ENCODE data around the gene FAM200A. TPM values are rescaled to one million over a fixed set of nuclear protein-coding genes. Genes with fewer than 3 reads are reported as not detected.
A peak's percentile ranks its signal among the peaks of the same experiment; 100 is the strongest.

Gene FAM200A
- total and polyA plus RNA-seq, 2 of the 13 experiments (the other 11 are each of a cell fraction or from before 2014, with no cell fraction given): 4.7 to 6.3 TPM

DNA sequence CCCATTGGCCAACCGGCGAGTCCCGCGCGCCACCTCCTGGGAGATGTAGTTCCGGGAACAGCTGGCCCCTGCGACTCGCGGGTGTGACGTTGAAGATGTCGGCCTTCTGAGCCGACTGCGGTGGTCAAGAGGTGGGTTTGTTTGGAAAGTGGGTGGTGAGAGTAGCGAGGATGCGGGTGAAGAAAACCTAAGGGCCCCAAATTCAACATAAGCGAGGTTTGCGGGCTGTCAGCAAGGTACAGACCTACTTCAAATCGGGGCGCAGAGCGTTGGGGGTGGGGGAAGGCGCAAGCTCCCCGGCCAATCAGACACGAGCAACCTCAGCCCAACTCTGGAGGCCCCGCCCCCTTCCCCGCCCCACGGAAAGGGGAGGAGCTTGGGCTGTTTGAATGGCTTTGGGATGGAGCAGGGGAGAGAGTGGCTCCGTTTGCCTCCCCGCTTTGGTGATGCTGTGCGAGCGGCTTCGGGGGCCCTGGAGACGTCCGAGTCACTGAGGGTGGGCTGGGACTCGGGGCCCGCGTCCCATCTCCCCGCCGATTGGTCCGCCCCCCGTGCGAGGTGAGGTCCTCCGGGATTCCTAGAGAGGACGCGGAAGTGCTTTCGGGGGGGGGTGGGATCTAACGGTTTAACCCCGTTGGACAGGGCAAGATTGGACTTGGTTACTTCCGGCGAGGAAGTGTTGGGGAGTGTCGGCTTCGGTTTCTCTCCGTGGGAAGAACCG is 47.2 kb downstream of the FAM200A start, which contains the start of gene ZKSCAN5 (continued):
- TF ChIP-seq, protein P1, sequence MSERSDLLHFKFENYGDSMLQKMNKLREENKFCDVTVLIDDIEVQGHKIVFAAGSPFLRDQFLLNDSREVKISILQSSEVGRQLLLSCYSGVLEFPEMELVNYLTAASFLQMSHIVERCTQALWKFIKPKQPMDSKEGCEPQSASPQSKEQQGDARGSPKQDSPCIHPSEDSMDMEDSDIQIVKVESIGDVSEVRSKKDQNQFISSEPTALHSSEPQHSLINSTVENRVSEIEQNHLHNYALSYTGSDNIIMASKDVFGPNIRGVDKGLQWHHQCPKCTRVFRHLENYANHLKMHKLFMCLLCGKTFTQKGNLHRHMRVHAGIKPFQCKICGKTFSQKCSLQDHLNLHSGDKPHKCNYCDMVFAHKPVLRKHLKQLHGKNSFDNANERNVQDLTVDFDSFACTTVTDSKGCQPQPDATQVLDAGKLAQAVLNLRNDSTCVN (CRISPR knock-in tag; IDR thresholded peaks at IDR 0.05; ENCODE audit: borderline replicate concordance): no peak
- TF ChIP-seq ATM (IDR thresholded peaks at IDR 0.05; ENCODE audit: borderline replicate concordance): no peak
- TF ChIP-seq, protein P2, sequence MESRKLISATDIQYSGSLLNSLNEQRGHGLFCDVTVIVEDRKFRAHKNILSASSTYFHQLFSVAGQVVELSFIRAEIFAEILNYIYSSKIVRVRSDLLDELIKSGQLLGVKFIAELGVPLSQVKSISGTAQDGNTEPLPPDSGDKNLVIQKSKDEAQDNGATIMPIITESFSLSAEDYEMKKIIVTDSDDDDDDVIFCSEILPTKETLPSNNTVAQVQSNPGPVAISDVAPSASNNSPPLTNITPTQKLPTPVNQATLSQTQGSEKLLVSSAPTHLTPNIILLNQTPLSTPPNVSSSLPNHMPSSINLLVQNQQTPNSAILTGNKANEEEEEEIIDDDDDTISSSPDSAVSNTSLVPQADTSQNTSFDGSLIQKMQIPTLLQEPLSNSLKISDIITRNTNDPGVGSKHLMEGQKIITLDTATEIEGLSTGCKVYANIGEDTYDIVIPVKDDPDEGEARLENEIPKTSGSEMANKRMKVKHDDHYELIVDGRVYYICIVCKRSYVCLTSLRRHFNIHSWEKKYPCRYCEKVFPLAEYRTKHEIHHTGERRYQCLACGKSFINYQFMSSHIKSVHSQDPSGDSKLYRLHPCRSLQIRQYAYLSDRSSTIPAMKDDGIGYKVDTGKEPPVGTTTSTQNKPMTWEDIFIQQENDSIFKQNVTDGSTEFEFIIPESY (CRISPR knock-in tag; IDR thresholded peaks at IDR 0.05): no peak
- TF ChIP-seq, protein P3, sequence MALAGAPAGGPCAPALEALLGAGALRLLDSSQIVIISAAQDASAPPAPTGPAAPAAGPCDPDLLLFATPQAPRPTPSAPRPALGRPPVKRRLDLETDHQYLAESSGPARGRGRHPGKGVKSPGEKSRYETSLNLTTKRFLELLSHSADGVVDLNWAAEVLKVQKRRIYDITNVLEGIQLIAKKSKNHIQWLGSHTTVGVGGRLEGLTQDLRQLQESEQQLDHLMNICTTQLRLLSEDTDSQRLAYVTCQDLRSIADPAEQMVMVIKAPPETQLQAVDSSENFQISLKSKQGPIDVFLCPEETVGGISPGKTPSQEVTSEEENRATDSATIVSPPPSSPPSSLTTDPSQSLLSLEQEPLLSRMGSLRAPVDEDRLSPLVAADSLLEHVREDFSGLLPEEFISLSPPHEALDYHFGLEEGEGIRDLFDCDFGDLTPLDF (CRISPR knock-in tag; IDR thresholded peaks at IDR 0.05): no peak
- peak; percentile 69; the same call in 1 of the 2 replicates for TF ChIP-seq ZNF747 (CRISPR knock-in tag; IDR thresholded peaks at IDR 0.05; ENCODE audit: borderline replicate concordance)
- TF ChIP-seq POLR2AphosphoS5 (IDR thresholded peaks at IDR 0.05; ENCODE audit: low read depth, low read length): peak; percentile 75
- TF ChIP-seq, protein P4, sequence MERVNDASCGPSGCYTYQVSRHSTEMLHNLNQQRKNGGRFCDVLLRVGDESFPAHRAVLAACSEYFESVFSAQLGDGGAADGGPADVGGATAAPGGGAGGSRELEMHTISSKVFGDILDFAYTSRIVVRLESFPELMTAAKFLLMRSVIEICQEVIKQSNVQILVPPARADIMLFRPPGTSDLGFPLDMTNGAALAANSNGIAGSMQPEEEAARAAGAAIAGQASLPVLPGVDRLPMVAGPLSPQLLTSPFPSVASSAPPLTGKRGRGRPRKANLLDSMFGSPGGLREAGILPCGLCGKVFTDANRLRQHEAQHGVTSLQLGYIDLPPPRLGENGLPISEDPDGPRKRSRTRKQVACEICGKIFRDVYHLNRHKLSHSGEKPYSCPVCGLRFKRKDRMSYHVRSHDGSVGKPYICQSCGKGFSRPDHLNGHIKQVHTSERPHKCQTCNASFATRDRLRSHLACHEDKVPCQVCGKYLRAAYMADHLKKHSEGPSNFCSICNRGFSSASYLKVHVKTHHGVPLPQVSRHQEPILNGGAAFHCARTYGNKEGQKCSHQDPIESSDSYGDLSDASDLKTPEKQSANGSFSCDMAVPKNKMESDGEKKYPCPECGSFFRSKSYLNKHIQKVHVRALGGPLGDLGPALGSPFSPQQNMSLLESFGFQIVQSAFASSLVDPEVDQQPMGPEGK (CRISPR knock-in tag; IDR thresholded peaks at IDR 0.05): peak; percentile 95
- TF ChIP-seq ZBTB21 (CRISPR knock-in tag; IDR thresholded peaks at IDR 0.05): peak; percentile 48
- TF ChIP-seq CHD2 (IDR thresholded peaks at IDR 0.05; ENCODE audit: low read depth, low read length): peak; percentile 87
- TF ChIP-seq ZNF788 (CRISPR knock-in tag; IDR thresholded peaks at IDR 0.05; ENCODE audit: borderline replicate concordance): no peak; the same call in 1 of the 2 replicates
- TF ChIP-seq KLF13 (CRISPR knock-in tag; IDR thresholded peaks at IDR 0.05): no peak
- no peak for TF ChIP-seq THYN1 (CRISPR knock-in tag; IDR thresholded peaks at IDR 0.05; ENCODE audit: borderline replicate concordance, low read depth)
- TF ChIP-seq CHCHD3 (CRISPR knock-in tag; IDR thresholded peaks at IDR 0.05): 0 out of 2 replicates have a peak, but pooled peaks have one; percentile 57
- TF ChIP-seq ZKSCAN1 (IDR thresholded peaks at IDR 0.05; ENCODE audit: low read length): no peak
- peak; percentile 90 for TF ChIP-seq CREM (IDR thresholded peaks at IDR 0.05)
- no peak for TF ChIP-seq CREM (CRISPR knock-in tag; IDR thresholded peaks at IDR 0.05)
- TF ChIP-seq, protein P5, sequence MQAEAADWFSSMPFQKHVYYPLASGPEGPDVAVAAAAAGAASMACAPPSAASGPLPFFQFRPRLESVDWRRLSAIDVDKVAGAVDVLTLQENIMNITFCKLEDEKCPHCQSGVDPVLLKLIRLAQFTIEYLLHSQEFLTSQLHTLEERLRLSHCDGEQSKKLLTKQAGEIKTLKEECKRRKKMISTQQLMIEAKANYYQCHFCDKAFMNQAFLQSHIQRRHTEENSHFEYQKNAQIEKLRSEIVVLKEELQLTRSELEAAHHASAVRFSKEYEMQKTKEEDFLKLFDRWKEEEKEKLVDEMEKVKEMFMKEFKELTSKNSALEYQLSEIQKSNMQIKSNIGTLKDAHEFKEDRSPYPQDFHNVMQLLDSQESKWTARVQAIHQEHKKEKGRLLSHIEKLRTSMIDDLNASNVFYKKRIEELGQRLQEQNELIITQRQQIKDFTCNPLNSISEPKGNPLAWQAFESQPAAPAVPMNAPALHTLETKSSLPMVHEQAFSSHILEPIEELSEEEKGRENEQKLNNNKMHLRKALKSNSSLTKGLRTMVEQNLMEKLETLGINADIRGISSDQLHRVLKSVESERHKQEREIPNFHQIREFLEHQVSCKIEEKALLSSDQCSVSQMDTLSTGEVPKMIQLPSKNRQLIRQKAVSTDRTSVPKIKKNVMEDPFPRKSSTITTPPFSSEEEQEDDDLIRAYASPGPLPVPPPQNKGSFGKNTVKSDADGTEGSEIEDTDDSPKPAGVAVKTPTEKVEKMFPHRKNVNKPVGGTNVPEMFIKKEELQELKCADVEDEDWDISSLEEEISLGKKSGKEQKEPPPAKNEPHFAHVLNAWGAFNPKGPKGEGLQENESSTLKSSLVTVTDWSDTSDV (CRISPR knock-in tag; IDR thresholded peaks at IDR 0.05): no peak
- no peak for TF ChIP-seq SMAD3 (CRISPR knock-in tag; IDR thresholded peaks at IDR 0.05)
- TF ChIP-seq, protein P6, sequence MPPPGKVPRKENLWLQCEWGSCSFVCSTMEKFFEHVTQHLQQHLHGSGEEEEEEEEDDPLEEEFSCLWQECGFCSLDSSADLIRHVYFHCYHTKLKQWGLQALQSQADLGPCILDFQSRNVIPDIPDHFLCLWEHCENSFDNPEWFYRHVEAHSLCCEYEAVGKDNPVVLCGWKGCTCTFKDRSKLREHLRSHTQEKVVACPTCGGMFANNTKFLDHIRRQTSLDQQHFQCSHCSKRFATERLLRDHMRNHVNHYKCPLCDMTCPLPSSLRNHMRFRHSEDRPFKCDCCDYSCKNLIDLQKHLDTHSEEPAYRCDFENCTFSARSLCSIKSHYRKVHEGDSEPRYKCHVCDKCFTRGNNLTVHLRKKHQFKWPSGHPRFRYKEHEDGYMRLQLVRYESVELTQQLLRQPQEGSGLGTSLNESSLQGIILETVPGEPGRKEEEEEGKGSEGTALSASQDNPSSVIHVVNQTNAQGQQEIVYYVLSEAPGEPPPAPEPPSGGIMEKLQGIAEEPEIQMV (CRISPR knock-in tag; IDR thresholded peaks at IDR 0.05; ENCODE audit: low read depth): no peak

Measured in HepG2 (cell line).